Measurements from ENCODE around the gene FAM107B.

- TF ChIP-seq CTCF (IDR thresholded peaks at IDR 0.05; ENCODE audit: control extremely low read depth in 1 of 3, insufficient read depth in 1 of 3, low read depth in 1 of 3, low read length in 3 of 3) (no peak), SIN3A (conservative IDR thresholded peaks at IDR 0.05 in 1 of 2, IDR thresholded peaks at IDR 0.05 in 1 of 2; ENCODE audit: low read depth in 1 of 2, low read length in 2 of 2) (no peak), E2F6 (IDR thresholded peaks at IDR 0.05) (no peak), EP300 (IDR thresholded peaks at IDR 0.05; ENCODE audit: borderline replicate concordance in 1 of 2, low read depth in 2 of 2, low read length in 2 of 2) (no peak)
Observed at GRCh38 chr10:14625192-14625631, 149.5 kb downstream of the FAM107B start.

Data from H1 (cell line).